ENCODE data around the gene OLFML3.

The OLFML3 gene

DNA sequence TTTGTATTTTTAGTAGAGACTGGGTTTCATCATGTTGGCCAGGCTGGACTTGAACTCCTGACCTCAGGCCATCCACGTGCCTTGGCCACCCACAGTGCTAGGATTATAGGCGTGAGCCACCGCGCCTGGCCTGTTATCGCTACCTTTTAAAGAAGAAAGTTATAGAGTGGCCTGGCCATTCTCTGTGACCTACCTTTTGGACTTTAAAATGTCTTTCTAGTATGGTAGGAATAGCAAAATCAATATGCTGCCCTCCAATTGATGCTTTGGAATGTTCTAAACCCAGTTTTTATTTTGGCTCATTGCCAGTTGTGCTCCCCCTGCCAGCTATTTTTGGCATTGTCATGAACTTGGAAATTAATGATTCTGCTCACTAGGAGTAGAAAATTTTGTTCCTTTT lies 30.3 kb upstream of the OLFML3 start:
- DNase-seq (ENCODE audit: low read depth) = no peak

DNA sequence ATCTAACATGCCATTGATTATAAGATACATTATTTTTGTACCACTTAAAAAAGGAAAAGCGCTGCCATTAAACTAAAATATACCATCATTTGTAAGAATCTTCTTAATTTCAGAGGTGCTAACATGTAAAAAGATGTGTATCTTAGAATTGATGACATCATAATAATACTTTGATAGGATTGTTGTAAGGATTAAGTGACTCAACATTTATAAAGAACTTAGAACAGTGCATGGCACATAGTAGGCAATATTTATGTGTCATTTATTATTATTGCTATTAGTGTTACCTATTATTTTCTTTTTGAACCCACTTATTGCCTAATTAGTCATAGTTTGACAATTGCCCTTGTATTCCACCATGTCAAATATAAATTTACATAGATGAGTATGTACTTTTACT lies 28.4 kb upstream of the OLFML3 start:
- no peak for DNase-seq (ENCODE audit: low read depth)

DNA sequence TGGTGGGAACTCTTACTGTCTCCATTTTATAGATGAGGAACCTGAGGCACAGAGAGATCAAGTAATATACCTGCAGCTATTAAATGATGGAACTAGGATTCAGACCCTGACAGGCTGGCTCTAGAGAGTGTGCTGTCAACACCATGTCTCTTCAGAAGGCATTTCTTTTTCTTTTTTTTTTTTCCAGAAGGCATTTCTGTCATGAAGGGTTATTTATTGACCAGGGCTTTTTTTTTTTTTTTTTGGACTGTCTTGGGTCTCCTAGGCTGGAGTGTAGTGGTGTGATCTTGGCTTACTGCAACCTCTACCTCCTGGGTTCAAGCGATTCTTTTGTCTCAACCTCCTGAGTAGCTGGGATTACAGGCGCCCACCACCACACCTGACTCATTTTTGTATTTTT lies 27.6 kb upstream of the OLFML3 start:
- no peak for DNase-seq (ENCODE audit: low read depth)

DNA sequence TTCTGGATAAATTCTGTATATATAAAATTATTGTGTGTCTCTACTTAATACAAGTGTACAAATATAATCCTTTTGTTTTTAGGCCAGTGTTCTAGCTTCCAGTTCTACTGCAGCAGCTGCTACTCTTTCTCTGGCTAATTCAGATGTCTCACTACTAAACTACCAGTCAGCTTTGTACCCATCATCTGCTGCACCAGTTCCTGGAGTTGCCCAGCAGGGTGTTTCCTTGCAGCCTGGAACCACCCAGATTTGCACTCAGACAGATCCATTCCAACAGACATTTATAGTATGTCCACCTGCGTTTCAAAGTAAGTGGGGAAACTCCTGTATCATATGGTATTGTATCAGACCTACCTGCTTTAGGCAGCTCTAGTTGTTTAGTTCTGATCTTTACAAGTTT lies 21.3 kb upstream of the OLFML3 start:
- no peak for DNase-seq (ENCODE audit: low read depth)

DNA sequence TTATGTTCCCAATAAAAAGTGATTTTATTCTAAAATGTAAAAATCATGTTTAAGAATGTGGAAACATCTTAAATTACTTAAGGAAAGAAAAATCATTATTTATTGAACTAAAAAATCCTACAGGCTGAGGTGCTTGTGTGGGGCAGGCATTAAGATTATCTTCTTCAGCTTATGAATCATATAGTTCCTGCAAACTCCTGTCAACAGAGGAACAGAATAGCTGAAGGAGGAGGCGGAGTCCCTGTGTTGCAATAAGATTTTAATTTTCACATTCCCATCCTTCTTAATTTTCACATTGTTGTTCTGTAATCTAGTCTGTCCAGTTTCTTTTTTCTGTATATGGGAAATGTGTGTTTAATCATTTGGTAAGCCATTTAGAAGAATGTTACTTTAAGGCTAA lies 20.6 kb upstream of the OLFML3 start:
- no peak for DNase-seq (ENCODE audit: low read depth)

GRCh38 chr1:113963281-113963906 lies 15.9 kb upstream of the OLFML3 start:
- DNase-seq (ENCODE audit: low read depth) = no peak

- no peak for DNase-seq (ENCODE audit: low read depth)
These were observed 13.4 kb upstream of the OLFML3 start for GRCh38 chr1:113965703-113966412.

GRCh38 chr1:113972954-113973353 lies 6.3 kb upstream of the OLFML3 start:
- no peak for DNase-seq (ENCODE audit: low read depth)

DNA sequence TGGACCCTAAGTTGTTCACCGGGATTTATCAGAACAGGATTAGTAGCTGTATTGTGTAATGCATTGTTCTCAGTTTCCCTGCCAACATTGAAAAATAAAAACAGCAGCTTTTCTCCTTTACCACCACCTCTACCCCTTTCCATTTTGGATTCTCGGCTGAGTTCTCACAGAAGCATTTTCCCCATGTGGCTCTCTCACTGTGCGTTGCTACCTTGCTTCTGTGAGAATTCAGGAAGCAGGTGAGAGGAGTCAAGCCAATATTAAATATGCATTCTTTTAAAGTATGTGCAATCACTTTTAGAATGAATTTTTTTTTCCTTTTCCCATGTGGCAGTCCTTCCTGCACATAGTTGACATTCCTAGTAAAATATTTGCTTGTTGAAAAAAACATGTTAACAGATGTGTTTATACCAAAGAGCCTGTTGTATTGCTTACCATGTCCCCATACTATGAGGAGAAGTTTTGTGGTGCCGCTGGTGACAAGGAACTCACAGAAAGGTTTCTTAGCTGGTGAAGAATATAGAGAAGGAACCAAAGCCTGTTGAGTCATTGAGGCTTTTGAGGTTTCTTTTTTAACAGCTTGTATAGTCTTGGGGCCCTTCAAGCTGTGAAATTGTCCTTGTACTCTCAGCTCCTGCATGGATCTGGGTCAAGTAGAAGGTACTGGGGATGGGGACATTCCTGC lies 3.9 kb upstream of the OLFML3 start:
- no peak for DNase-seq (ENCODE audit: low read depth)

- DNase-seq (ENCODE audit: low read depth) = no peak
These were observed 2.5 kb upstream of the OLFML3 start for GRCh38 chr1:113976609-113977278.

GRCh38 chr1:113977906-113978305 lies 1.4 kb upstream of the OLFML3 start:
- no peak for DNase-seq (ENCODE audit: low read depth)

DNA sequence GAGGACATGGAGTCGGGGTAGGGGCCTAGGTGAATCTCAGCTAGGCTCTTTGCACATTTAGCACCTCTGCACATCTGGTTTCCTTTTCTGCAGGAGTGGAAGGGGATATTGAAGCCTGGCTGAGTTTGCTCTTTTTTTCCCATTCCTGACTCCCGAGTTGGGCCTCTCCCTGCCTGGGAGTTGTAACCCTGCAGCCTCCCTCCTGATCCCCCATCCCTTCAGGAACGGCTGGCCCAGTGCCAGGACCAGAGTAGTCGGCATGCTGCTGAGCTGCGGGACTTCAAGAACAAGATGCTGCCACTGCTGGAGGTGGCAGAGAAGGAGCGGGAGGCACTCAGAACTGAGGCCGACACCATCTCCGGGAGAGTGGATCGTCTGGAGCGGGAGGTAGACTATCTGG lies 836 bp downstream of the OLFML3 start:
- DNase-seq (ENCODE audit: low read depth) = no peak

GRCh38 chr1:113981962-113982931 lies 3.0 kb downstream of the OLFML3 start:
- DNase-seq (ENCODE audit: low read depth) = no peak

DNA sequence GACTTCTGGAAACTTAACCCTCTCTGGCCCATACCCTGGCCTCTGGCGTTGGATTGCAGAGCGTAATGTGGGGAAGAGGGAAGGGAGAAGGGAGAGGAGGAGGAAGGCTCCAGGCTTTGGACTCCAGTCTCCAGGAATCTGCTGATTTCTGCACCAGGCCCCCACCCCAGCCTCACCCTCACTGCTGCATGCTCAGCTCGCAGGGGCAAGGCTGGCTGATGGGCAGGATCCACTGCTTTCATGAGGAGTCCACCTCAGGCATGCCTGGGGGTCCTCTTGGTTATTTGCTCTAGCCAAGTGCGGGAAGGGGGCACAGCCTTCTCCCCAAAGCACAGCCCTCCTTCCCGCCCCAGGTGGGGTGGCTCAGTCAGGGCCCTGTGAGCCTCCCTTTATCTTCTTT lies 3.7 kb downstream of the OLFML3 start:
- DNase-seq (ENCODE audit: low read depth) = no peak

- no peak for DNase-seq (ENCODE audit: low read depth)
These were observed 4.1 kb downstream of the OLFML3 start for GRCh38 chr1:113983391-113983790.

- DNase-seq (ENCODE audit: low read depth) = no peak
These were observed 4.6 kb downstream of the OLFML3 start for GRCh38 chr1:113983826-113984225.

GRCh38 chr1:113984710-113985109 lies 5.4 kb downstream of the OLFML3 start:
- DNase-seq (ENCODE audit: low read depth) = no peak

DNA sequence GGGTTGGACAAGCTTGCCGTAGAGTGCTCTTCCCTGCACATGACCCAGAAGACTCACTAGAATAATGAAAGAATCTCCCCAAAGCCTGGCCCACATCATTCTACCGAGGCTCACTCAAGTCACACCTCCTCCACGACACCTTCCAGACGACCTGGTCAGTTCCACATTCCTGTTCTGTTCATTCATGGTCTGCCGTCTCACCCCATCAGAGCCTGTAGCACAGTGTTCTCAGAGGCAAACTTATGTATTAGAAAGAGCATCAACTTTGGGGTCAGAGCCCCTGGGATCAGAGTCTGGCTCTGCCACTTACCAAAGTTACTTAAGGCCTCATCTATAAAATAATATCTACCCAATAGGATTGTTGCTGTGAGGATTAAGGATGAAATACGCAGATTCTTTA lies 7.5 kb downstream of the OLFML3 start:
- no peak for DNase-seq (ENCODE audit: low read depth)

GRCh38 chr1:113987259-113987658 lies 8.0 kb downstream of the OLFML3 start:
- DNase-seq (ENCODE audit: low read depth) = no peak

DNA sequence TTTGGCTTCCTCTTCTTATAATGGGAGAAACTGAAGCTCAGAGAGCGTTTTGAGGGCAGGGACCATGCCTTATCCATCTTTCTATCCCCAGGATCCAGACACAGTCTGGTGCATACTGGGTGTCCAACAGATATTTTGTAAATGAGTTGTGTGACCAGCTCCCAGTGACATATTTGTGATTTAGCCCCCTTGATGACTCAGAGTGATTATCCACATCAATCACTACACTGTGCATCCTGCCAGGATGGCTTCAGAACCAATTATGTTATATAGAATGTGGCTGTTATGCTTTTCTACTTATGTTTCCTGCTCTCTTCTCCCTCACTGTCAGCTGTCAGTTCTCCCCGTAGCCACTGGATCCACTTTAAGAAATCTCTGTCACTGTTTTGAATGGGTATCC lies 11.3 kb downstream of the OLFML3 start:
- DNase-seq (ENCODE audit: low read depth) = no peak

GRCh38 chr1:113990961-113991360 lies 11.7 kb downstream of the OLFML3 start:
- DNase-seq (ENCODE audit: low read depth) = no peak
